HG02885 (cell line): ENCODE measurements around the gene RDX.
"Not testable (repeated sequence)": the region's sequence is repeated elsewhere in the genome, so short reads cannot be mapped to it uniquely, and the experiment has no call there.

Experiments
- ATAC-seq: cut with Tn5 transposase; IDR thresholded peaks from one replicate; pipeline ENCODE4 v1.9.1; 2021; ENCODE audit warnings: mild to moderate bottlenecking; ENCODE audit not compliant: unreplicated experiment, poor library complexity

Gene RDX

DNA sequence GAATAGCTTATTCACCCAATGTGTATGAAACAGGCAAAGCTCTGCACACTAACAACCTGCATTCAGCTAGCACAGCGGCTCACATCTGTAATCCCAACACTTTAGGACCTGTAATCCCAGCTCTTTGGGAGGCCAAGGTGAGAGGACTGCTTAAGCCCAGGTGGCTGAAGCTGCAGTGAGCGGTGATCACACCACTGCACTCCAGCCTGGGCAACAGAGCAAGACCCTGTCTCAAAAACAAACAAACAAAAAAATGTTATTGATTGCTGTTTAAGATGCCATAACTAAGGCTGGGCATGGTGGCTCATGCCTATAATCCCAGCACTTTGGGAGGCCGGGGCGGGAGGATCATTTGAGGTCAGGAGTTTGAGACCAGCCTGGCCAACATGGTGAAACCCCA is 15.8 kb downstream of the RDX start:
- ATAC-seq = not testable (repeated sequence)

GRCh38 chr11:110279881-110280280 is 16.5 kb downstream of the RDX start:
- no peak for ATAC-seq

DNA sequence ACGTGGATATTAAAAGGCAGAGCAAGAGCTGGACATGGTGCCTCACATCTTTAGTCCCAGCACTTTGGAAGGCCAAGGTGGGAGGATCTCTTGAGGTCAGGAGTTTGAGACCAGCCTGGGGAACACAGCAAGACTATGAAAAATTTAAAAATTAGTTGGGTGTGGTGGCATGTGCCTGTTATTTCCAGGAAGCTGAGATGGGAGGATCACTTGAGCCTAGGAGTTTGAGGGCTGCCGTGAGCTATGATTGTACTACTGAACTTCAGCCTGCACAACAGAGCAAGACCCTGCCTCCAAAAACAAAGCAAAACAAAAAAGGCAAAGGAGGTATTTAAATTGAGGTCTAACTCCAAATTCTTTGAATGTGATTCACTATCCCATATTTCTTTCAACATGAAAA is 23.5 kb downstream of the RDX start:
- no peak for ATAC-seq

DNA sequence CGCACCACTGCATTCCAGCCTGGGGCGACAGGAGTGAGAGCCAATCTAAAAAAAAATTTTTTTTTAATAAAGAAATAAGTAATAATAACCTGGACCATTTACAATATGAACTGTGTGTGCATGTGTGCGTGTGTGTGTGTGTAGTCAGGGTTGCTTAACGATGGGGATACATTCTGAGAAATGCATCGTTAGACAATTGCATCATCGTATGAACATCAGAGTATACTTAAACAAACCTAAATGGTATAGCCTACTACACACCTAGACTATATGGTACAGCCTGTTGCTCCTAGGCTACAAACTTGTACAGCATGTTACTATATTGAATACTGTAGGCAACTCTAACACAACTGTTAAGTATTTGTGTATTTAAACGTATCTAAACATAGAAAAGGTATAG is 26.4 kb downstream of the RDX start:
- ATAC-seq = no peak

DNA sequence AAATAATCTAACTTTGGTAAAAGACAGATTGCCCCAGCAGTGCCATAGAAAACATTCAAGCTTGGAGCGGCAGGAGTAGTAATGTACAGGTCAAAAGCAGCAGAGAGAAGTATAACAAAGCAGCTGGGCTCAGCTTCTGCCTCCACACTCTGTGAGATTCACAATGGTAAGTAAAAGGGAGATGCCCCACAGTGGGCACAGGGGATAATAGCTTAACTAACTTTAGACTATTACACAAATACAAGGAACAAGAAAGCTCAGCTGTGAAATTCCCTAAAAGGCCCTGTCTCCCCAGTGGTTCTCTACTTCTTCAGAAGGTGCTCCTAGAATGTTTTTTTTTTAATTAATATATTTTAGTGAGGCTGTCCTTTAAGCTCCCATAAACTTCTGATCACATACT is 28.0 kb downstream of the RDX start:
- no peak for ATAC-seq

- no peak for ATAC-seq
Measured at GRCh38 chr11:110262072-110262403, 34.4 kb downstream of the RDX start.

DNA sequence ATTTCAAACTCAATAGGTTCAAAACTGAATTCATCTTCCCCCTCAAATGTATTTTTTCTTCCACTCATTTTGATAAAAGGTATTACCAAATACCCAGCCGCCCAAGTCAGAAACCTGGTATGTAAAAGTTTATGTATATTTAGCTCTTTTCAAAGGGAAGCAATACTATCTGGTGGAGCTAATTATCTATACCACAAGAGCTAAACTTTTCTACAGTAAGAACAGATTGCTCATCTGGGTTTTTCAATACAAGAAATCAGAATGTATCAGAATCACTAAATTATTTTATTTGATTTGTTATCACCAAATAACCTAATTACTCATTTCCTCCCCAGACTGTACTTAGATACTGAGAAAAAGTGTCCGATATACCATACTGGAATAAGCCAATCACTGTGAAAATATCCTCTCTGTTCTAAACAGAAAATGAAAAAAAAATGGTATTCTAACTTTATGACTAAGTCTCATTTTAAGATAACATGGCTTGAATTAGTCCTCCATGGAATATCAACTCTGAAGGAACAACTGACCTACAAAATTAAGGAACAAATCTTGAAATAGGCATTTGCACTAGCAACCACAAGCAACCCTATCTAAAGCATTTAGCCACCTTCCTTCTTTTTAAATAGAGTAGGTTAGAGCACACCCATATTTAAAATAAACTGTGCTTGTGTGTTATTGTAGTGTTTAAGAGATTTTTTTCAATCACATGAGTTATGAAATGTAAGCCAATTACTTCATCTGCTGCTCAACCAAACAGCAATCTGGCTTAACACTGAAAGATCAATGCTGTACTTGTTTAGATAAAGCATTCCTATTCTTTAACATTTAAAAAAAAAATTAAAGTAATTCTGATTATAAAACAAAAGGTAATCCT is 35.0 kb downstream of the RDX start:
- no peak for ATAC-seq

- ATAC-seq = no peak
Measured at GRCh38 chr11:110253525-110253924, 42.9 kb downstream of the RDX start.

DNA sequence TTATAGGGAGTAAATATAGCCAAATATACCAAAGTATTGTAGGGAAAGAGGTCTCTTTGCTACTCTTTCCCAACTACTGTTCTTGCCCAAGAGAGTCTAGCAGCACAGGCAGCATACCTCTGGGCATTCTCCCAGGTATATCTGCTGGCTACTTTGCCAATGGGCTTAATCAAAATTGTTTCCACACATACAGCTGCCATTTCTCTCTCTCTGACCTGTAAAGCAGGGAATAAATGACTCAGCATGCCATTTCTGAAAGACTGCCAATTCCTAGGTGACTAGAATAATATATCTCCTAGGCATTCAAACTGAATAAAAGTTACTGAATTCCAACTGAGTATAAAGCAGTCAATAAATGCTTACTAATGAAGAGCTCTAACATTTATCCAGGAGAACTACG is 44.6 kb downstream of the RDX start:
- no peak for ATAC-seq

DNA sequence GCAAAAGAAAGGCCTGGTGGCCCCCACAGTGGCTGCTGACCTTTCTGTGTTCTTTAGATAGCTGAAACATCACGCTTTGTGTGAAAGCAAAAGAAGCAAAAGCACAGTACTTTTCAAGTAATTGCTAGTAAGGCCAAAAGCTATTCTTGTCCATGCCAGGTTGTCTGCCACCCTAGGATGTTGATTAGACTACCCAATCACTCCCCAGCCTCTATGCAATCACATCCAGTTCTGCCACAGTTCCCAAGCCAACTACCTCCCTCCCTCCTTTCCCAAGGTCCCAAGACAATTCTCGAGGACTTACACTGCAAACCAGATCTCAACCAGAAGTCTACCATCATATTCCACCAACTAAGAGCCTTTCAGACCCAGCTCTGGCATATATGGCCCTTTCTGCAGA is 46.2 kb downstream of the RDX start:
- no peak for ATAC-seq

- ATAC-seq = no peak
Measured at GRCh38 chr11:110249766-110250165, 46.6 kb downstream of the RDX start.

DNA sequence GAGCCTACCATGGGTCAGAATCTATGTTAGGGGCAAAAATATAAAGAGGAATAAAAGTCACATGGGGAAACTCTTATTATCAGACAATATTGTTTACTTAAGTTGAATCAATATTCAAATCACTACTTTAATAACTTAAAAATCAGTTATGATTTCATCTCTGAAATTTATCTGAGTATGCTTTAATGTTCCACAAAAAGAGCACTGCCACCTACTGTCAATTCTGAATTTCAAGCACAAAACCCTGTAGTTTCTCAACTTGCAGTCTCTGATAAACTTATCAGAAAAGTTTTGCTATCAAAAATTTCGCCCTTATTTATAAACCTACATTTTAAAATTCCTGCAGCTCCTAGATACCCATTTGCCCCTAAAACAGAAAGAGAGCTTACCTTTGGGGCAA is 47.3 kb downstream of the RDX start:
- no peak for ATAC-seq

DNA sequence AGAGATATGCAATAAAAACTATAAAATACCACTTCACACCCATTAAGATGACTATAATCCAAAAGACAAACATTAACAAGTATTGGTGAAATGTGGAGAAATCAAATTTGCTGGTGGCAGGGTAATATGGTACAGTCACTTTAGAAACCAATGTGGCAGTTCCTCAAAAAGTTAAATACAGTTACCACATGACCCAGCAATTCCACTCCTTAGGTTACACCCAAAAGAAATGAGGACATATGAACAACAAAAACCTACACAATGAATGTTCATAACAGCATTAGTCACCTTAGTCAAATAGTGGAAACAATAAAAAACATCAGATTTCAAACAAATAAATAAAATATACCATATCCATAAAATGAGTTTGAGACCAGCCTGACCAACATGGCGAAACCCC is 52.6 kb downstream of the RDX start:
- no peak for ATAC-seq

DNA sequence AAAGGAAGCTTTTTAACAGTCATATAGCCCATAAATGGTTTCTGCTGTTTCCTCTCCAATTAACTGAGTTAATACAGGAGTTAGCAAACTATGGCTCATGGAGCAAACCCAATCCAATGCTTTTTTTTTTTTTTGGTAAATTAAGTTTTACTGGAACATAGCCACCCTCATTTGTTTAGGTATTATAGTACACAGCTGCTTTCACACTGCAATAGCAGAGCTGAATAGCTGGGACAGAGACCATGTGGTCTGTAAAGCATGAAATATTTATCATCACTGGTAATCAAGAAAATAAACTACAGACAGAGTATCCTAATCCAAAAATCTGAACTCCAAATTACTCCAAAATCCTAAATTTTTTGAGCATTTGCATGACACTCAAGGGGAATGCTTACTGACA is 53.7 kb downstream of the RDX start:
- no peak for ATAC-seq

GRCh38 chr11:110242188-110242587 is 54.2 kb downstream of the RDX start:
- no peak for ATAC-seq

GRCh38 chr11:110235966-110236365 is 60.4 kb downstream of the RDX start:
- ATAC-seq = no peak

GRCh38 chr11:110230377-110230776 is 66.0 kb downstream of the RDX start:
- ATAC-seq = no peak

GRCh38 chr11:110219006-110219785 is 77.2 kb downstream of the RDX start:
- no peak for ATAC-seq

DNA sequence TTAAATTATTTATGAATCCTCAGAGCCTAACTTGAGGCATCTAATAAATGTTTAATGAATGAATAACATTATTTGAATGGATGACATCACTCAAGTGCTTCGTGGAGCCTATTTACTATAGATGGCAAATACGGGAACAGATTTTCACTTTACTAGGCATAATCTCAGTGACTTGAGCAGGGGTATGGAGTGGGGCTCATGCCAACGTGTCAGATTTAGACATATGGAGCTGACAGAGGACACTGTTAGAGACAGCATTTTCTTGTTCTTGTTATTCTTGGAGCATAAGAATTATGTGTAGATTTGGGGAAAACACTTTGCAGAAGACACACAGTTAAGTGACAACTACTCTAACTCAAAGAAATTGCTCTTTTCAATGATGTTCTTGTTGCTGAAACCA is 78.5 kb downstream of the RDX start:
- ATAC-seq = no peak

- ATAC-seq = no peak
Measured at GRCh38 chr11:110217223-110217877, 79.1 kb downstream of the RDX start.

DNA sequence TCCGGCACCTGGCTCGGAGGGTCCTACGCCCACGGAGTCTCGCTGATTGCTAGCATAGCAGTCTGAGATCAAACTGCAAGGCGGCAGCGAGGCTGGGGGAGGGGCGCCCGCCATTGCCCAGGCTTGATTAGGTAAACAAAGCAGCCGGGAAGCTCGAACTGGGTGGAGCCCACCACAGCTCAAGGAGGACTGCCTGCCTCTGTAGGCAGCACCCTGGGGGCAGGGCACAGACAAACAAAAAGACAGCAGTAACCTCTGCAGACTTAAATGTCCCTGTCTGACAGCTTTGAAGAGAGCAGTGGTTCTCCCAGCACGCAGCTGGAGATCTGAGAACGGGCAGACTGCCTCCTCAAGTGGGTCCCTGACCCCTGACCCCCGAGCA is 87.1 kb downstream of the RDX start:
- ATAC-seq = not testable (repeated sequence)
